Measurements from ENCODE around the gene B3GLCT. TPM values are rescaled to one million over a fixed set of nuclear protein-coding genes. Genes with fewer than 3 reads are reported as not detected.

B3GLCT gene
- total RNA-seq, 1 donor from 2014 or later = 16.5 TPM

GRCh38 chr13:31310786-31311185 is 111.0 kb downstream of the B3GLCT start:
- Mint-ChIP-seq H3K4me1 (ENCODE audit: unreplicated experiment) (no peaks in the 10 kb centered on the region), H3K36me3 (peaks cover 18% of the 10 kb centered on the region), H3K4me3 (no peak overlapping the region), H3K27me3 (no peaks in the 10 kb centered on the region), H3K27ac (no peak overlapping the region), H3K9me3 (peaks cover 19% of the 10 kb centered on the region)
- TF ChIP-seq CTCF (conservative IDR thresholded peaks at IDR 0.05) = no peak
- no peak for DNase-seq (ENCODE audit: extremely low spot score, unreplicated experiment)

DNA sequence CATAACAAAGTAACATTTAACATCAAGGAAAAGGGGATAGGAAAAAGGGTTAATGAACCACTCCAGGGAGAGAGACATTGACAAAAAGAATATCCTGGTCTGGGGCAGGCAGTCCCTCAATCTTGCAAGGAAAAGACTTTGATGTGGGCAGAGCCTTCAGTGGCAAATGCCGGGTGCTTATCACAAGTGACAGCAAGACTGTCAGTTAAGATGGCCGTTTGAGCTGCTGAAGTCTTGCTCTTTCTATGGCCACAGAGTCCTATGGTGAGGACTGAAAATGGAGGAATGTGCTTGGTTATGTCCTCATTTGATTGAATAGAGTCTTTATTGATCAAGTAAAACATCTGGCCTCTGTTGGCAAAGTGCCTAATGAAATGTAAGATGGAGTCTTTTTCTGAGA is 112.1 kb downstream of the B3GLCT start:
- no peaks in the 10 kb centered on the region for H3K4me1 Mint-ChIP-seq (ENCODE audit: unreplicated experiment)
- no peak for TF ChIP-seq CTCF (conservative IDR thresholded peaks at IDR 0.05)
- no peak overlapping the region for H3K27ac Mint-ChIP-seq
- no peak overlapping the region for H3K4me3 Mint-ChIP-seq
- DNase-seq (ENCODE audit: extremely low spot score, unreplicated experiment) = no peak
- H3K9me3 Mint-ChIP-seq = peaks cover 19% of the 10 kb centered on the region
- peaks cover 18% of the 10 kb centered on the region for H3K36me3 Mint-ChIP-seq
- no peaks in the 10 kb centered on the region for H3K27me3 Mint-ChIP-seq

GRCh38 chr13:31314961-31315360 is 115.2 kb downstream of the B3GLCT start:
- peaks cover 19% of the 10 kb centered on the region for H3K9me3 Mint-ChIP-seq
- DNase-seq (ENCODE audit: extremely low spot score, unreplicated experiment) = no peak
- peaks cover 18% of the 10 kb centered on the region for H3K36me3 Mint-ChIP-seq
- H3K4me1 Mint-ChIP-seq (ENCODE audit: unreplicated experiment) = no peaks in the 10 kb centered on the region
- H3K27ac Mint-ChIP-seq = no peak overlapping the region
- no peak for TF ChIP-seq CTCF (conservative IDR thresholded peaks at IDR 0.05)
- H3K4me3 Mint-ChIP-seq = no peak overlapping the region
- no peaks in the 10 kb centered on the region for H3K27me3 Mint-ChIP-seq

- H3K4me1 Mint-ChIP-seq (ENCODE audit: unreplicated experiment) = peaks cover 8% of the 10 kb centered on the region
- H3K9me3 Mint-ChIP-seq = no peaks in the 10 kb centered on the region
- no peak for TF ChIP-seq CTCF (conservative IDR thresholded peaks at IDR 0.05)
- no peaks in the 10 kb centered on the region for H3K27me3 Mint-ChIP-seq
- no peak overlapping the region for H3K27ac Mint-ChIP-seq
- H3K36me3 Mint-ChIP-seq = peaks cover 5% of the 10 kb centered on the region
- no peak for DNase-seq (ENCODE audit: extremely low spot score, unreplicated experiment)
- no peak overlapping the region for H3K4me3 Mint-ChIP-seq
Observed at GRCh38 chr13:31320946-31321345, 121.2 kb downstream of the B3GLCT start.

DNA sequence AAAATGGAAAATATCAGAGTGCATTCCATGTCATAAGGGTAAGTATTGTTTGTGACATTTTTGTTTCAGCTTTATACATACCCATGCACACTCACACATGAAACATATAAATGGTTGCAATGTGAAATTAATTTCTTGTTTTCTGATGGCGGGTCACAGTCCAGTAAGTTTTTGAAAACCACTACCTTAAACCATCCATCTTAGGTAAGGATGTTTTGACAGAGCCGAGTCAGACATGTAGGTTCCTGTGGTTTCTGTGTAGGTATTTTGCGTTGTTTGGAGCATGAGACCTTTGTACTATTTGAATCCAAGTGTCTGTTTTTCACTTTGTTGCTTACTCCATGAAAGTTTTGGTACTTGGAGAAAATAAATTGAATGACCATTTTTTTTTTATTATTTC is 121.7 kb downstream of the B3GLCT start:
- no peaks in the 10 kb centered on the region for H3K27me3 Mint-ChIP-seq

More for the DNA sequence above, 121.7 kb downstream of the B3GLCT start:
- Mint-ChIP-seq H3K4me3 (no peak overlapping the region), H3K36me3 (peaks cover 5% of the 10 kb centered on the region), H3K27ac (no peak overlapping the region), H3K9me3 (no peaks in the 10 kb centered on the region), H3K4me1 (ENCODE audit: unreplicated experiment) (peaks cover 8% of the 10 kb centered on the region)
- TF ChIP-seq CTCF (conservative IDR thresholded peaks at IDR 0.05) = no peak
- DNase-seq (ENCODE audit: extremely low spot score, unreplicated experiment) = no peak

Data from type B pancreatic cell (in vitro differentiated cells).